NCI-H1417 treated with DMSO at 0.1 percent for 48 hours (cell line): ENCODE results near the gene SPARC.

Experiments used
- DNase-seq: peaks from one replicate; lab custom pipeline; 2025; lab: John Stamatoyannopoulos, UW

The SPARC gene

GRCh38 chr5:151659001-151659754 is 27.5 kb downstream of the SPARC start:
- DNase-seq: no peak

GRCh38 chr5:151657114-151657513 is 29.6 kb downstream of the SPARC start:
- DNase-seq: no peak

GRCh38 chr5:151656311-151656710 is 30.4 kb downstream of the SPARC start:
- no peak for DNase-seq

- no peak for DNase-seq
Observed at GRCh38 chr5:151651997-151652645, 34.6 kb downstream of the SPARC start.

- no peak for DNase-seq
Observed at GRCh38 chr5:151648988-151649387, 37.7 kb downstream of the SPARC start.

- DNase-seq: no peak
Observed at GRCh38 chr5:151648089-151648488, 38.6 kb downstream of the SPARC start.

GRCh38 chr5:151647320-151647861 is 39.3 kb downstream of the SPARC start:
- no peak for DNase-seq

GRCh38 chr5:151646334-151646733 is 40.4 kb downstream of the SPARC start:
- DNase-seq: no peak

- no peak for DNase-seq
Observed at GRCh38 chr5:151643388-151643787, 43.3 kb downstream of the SPARC start.

GRCh38 chr5:151642472-151643140 is 44.1 kb downstream of the SPARC start:
- no peak for DNase-seq

GRCh38 chr5:151638619-151639018 is 48.1 kb downstream of the SPARC start:
- DNase-seq: no peak

- no peak for DNase-seq
Observed at GRCh38 chr5:151637676-151638075, 49.0 kb downstream of the SPARC start.

- no peak for DNase-seq
Observed at GRCh38 chr5:151633892-151634291, 52.8 kb downstream of the SPARC start.

GRCh38 chr5:151632941-151633340 is 53.8 kb downstream of the SPARC start:
- DNase-seq: no peak

- no peak for DNase-seq
Observed at GRCh38 chr5:151632524-151632923, 54.2 kb downstream of the SPARC start.

GRCh38 chr5:151631941-151632340 is 54.8 kb downstream of the SPARC start:
- DNase-seq: no peak

- DNase-seq: no peak
Observed at GRCh38 chr5:151630088-151630487, 56.6 kb downstream of the SPARC start.

- DNase-seq: no peak
Observed at GRCh38 chr5:151628112-151628823, 58.4 kb downstream of the SPARC start.

- DNase-seq: no peak
Observed at GRCh38 chr5:151627650-151628049, 59.1 kb downstream of the SPARC start.

GRCh38 chr5:151625285-151625684 is 61.4 kb downstream of the SPARC start:
- DNase-seq: no peak

GRCh38 chr5:151624476-151624875 is 62.2 kb downstream of the SPARC start:
- no peak for DNase-seq
